HS-5 (cell line): ENCODE measurements around the gene CAVIN3.
A peak's percentile ranks its signal among the peaks of the same experiment; 100 is the strongest.
"Not testable (repeated sequence)": the region's sequence is repeated elsewhere in the genome, so short reads cannot be mapped to it uniquely, and the experiment has no call there.

Source experiments
- DNase-seq: peaks from one replicate; pipeline ENCODE4 v3.0.0-alpha.2; 2012; ENCODE audit warnings: low read depth

CAVIN3 gene

GRCh38 chr11:6323291-6323905 is 3.1 kb upstream of the CAVIN3 start:
- no peak for DNase-seq

GRCh38 chr11:6321961-6322362 is 1.7 kb upstream of the CAVIN3 start:
- peak; percentile 72 for DNase-seq

- no peak for DNase-seq
Observed at GRCh38 chr11:6321356-6321755, 1.1 kb upstream of the CAVIN3 start.

- DNase-seq = peak; percentile 89
Observed at GRCh38 chr11:6319704-6320410, 444 bp downstream of the CAVIN3 start.

GRCh38 chr11:6319001-6319703 is 1.1 kb downstream of the CAVIN3 start:
- DNase-seq = no peak

- no peak for DNase-seq
Observed at GRCh38 chr11:6318204-6318603, 2.1 kb downstream of the CAVIN3 start.

GRCh38 chr11:6315811-6316425 is 4.4 kb downstream of the CAVIN3 start:
- DNase-seq = no peak

- DNase-seq = no peak
Observed at GRCh38 chr11:6312106-6312505, 8.2 kb downstream of the CAVIN3 start.

- no peak for DNase-seq
Observed at GRCh38 chr11:6307876-6308275, 12.4 kb downstream of the CAVIN3 start.

- DNase-seq = no peak
Observed at GRCh38 chr11:6305297-6305696, 15.0 kb downstream of the CAVIN3 start.

GRCh38 chr11:6303661-6304060 is 16.6 kb downstream of the CAVIN3 start:
- DNase-seq = no peak

- no peak for DNase-seq
Observed at GRCh38 chr11:6301096-6301495, 19.2 kb downstream of the CAVIN3 start.

- no peak for DNase-seq
Observed at GRCh38 chr11:6300325-6300724, 20.0 kb downstream of the CAVIN3 start.

GRCh38 chr11:6298605-6299004 is 21.7 kb downstream of the CAVIN3 start:
- no peak for DNase-seq

- DNase-seq = no peak
Observed at GRCh38 chr11:6297831-6298230, 22.5 kb downstream of the CAVIN3 start.

GRCh38 chr11:6285019-6285418 is 35.3 kb downstream of the CAVIN3 start:
- DNase-seq = no peak

GRCh38 chr11:6284250-6284649 is 36.1 kb downstream of the CAVIN3 start:
- no peak for DNase-seq

- DNase-seq = no peak
Observed at GRCh38 chr11:6283453-6284023, 36.8 kb downstream of the CAVIN3 start.

GRCh38 chr11:6280809-6281208 is 39.5 kb downstream of the CAVIN3 start:
- DNase-seq = not testable (repeated sequence)

GRCh38 chr11:6273188-6273587 is 47.1 kb downstream of the CAVIN3 start:
- DNase-seq = no peak

GRCh38 chr11:6271598-6271997 is 48.7 kb downstream of the CAVIN3 start:
- DNase-seq = no peak

GRCh38 chr11:6270584-6271246 is 49.6 kb downstream of the CAVIN3 start:
- no peak for DNase-seq
